Activated CD8-positive, alpha-beta T cell treated with anti-CD3 and anti-CD28 coated beads, Interleukin-2, amount 10 ng/mL, durations not matched to agents 7 days and 5 days (primary cell): ENCODE data around the gene GSE1. TPM values are rescaled to one million over a fixed set of nuclear protein-coding genes. Genes with fewer than 3 reads are reported as not detected.
A peak's percentile ranks its signal among the peaks of the same experiment; 100 is the strongest.

Experiments
- ATAC-seq: fragments of 150-1000 bp; cut with Tn5 transposase; one replicate; pipeline ENCODE4 v1.10.0; 2021; ENCODE audit warnings: moderate library complexity
- CTCF ChIA-PET: fragments of 350-600 bp; sonication (Branson Sonifier 250); formaldehyde crosslinking; loops from one replicate; lab custom pipeline; 2021; ENCODE audit warnings: antibody characterized with exemption; lab: Charles Lee
- POLR2A ChIA-PET: fragments of 350-600 bp; sonication (Branson Sonifier 250); formaldehyde crosslinking; loops from one replicate; lab custom pipeline; 2021; ENCODE audit warnings: antibody characterized with exemption; lab: Charles Lee
- DNase-seq: peaks from one replicate; pipeline ENCODE4 v3.0.0-alpha.2; 2020
- H3K27ac Mint-ChIP-seq: one replicate; pipeline ENCODE4 v1.8.0; 2021; ENCODE audit warnings: mild to moderate bottlenecking, mixed read lengths
- H3K27me3 Mint-ChIP-seq: one replicate; pipeline ENCODE4 v1.8.0; 2021; ENCODE audit warnings: low read depth, mixed read lengths
- H3K36me3 Mint-ChIP-seq: one replicate; pipeline ENCODE4 v1.8.0; 2021; ENCODE audit warnings: low read depth, mixed read lengths
- H3K4me1 Mint-ChIP-seq: one replicate; pipeline ENCODE4 v1.8.0; 2021; ENCODE audit warnings: low read depth, mixed read lengths
- H3K4me3 Mint-ChIP-seq: one replicate; pipeline ENCODE4 v1.8.0; 2021; ENCODE audit warnings: mild to moderate bottlenecking, mixed read lengths
- H3K9me3 Mint-ChIP-seq: one replicate; pipeline ENCODE4 v1.8.0; 2022; ENCODE audit warnings: mixed read lengths; ENCODE audit not compliant: insufficient read depth
- total RNA-seq, 2 experiments: library from RNA; stranded (reverse); gene quantifications; one replicate each; pipeline ENCODE4 v1.2.3, GENCODE V29; 2021

Gene GSE1
- total RNA-seq, 2 experiments from 2014 or later = 48.9 to 51.4 TPM

DNA sequence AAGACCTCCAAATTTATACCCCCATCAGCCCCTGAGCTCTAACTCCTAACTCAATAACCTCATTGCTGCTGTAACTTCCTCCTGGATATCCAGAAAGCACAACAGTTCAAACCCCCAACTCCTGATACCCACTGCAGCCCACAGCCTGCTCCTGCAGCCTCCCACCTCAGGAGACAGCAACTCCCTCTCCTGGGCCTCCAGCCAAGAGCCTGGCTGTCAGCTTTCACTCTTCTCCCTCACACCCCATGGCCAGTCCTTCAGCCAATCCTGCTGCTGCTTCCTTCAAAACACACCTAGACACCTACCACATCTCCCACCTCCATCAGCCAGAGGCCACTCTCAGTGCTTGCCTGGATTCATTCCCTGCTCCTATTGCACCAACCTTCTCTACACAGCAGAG, 70.2 kb downstream of the GSE1 start:
- DNase-seq (no peak), ATAC-seq (no peak)
- Mint-ChIP-seq H3K27me3 (no peaks in the 10 kb centered on the region), H3K9me3 (no peaks in the 10 kb centered on the region), H3K4me1 (peaks cover 25% of the 10 kb centered on the region), H3K36me3 (peaks cover 50% of the 10 kb centered on the region), H3K27ac (no peak overlapping the region), H3K4me3 (no peak overlapping the region)
- CTCF ChIA-PET = interaction anchor here (1.2 to 1.7 kb wide), 3 partner anchors 34 to 67 kb away, joined by 3 to 7 read pairs (median 6); no protein-coding TSS in a partner anchor
- POLR2A ChIA-PET = no interaction called here

DNA sequence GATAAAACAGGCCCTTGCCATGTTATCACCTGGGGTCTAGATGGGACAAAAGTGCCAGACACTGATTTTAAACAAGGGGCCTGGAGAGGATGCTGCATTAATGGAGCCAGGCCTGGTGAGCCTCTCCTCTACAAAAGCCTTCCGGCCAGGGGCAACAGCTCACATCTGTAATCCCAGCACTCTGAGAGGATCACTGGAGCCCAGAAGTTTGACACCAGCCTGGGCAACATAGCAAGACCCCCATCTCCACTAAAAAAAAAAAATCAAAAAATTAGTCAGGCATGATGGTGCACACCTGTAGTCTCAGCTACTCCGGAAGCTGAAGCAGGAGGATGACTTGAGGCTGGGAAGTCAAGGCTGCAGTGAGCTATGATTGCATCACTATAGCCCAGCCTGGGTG, 72.1 kb downstream of the GSE1 start:
- ChIA-PET CTCF (interaction anchor here (1.1 to 2.8 kb wide), 3 partner anchors 32 to 69 kb away, joined by 3 to 10 read pairs (median 5); no protein-coding TSS in a partner anchor), POLR2A (no interaction called here)
- Mint-ChIP-seq H3K9me3 (no peaks in the 10 kb centered on the region), H3K27ac (no peak overlapping the region), H3K27me3 (no peaks in the 10 kb centered on the region), H3K4me3 (no peak overlapping the region), H3K4me1 (peaks cover 29% of the 10 kb centered on the region), H3K36me3 (peaks cover 38% of the 10 kb centered on the region)
- DNase-seq = no peak
- no peak for ATAC-seq

- peaks cover 24% of the 10 kb centered on the region for H3K36me3 Mint-ChIP-seq
- CTCF ChIA-PET = interaction anchor here (2.8 kb wide), 1 partner anchor 30 kb away, joined by 10 read pairs; no protein-coding TSS in a partner anchor
- POLR2A ChIA-PET = no interaction called here
- DNase-seq = peak; percentile 67
- peak overlapping the region; percentile 85 for H3K4me3 Mint-ChIP-seq
- no peaks in the 10 kb centered on the region for H3K9me3 Mint-ChIP-seq
- H3K4me1 Mint-ChIP-seq = peaks cover 24% of the 10 kb centered on the region
- H3K27me3 Mint-ChIP-seq = peaks cover 10% of the 10 kb centered on the region
- ATAC-seq = peak; percentile 26
- peak overlapping the region; percentile 54 for H3K27ac Mint-ChIP-seq
Observed at GRCh38 chr16:85686912-85687591, 73.9 kb downstream of the GSE1 start.

DNA sequence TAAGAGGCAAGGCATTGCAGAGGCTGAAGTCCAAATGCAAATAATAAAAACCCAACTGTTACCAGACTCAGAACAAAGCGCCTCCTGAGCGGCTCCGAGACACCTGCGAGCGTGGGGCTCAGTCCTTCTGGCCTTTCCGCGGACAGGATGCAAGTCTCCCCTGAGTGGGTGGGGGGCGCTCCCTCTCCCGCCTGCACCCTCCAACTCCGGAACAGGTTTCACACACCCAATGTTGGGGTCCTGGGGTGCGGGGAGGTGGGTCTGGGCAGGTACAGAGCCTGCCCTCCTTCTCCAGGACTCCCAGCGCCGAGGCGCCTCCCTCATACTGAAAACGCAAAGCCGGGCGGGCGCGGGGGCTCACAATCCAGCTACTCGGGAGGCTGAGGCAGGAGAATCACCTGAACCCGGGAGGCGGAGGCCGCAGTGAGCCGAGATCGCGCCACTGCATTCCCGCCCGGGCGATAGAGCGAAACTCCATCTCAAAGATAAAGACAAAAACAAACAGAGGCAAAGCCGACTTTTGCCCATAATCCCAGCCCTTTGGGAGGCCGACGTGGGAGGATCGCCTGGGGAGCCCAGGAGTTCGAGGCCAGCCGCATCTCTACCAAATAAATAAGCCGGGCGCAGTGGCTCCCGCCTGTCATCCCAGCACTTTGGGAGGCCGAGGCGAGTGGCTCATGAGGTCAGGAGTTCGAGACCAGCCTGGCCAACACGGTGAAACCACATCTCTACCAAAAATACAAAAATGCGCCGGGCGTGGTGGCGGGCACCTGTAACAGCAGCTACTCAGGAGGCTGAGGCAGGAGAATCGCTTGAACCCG, 74.7 kb downstream of the GSE1 start:
- H3K36me3 Mint-ChIP-seq = peaks cover 24% of the 10 kb centered on the region
- peaks cover 24% of the 10 kb centered on the region for H3K4me1 Mint-ChIP-seq
- POLR2A ChIA-PET = no interaction called here
- CTCF ChIA-PET = interaction anchor here (1.1 kb wide), 1 partner anchor 72 kb away, joined by 7 read pairs; no protein-coding TSS in a partner anchor
- peak; percentile 30 for DNase-seq
- no peak for ATAC-seq
- peaks cover 13% of the 10 kb centered on the region for H3K27me3 Mint-ChIP-seq
- H3K27ac Mint-ChIP-seq = peak overlapping the region; percentile 82
- H3K9me3 Mint-ChIP-seq = no peaks in the 10 kb centered on the region
- peak overlapping the region; percentile 85 for H3K4me3 Mint-ChIP-seq

DNA sequence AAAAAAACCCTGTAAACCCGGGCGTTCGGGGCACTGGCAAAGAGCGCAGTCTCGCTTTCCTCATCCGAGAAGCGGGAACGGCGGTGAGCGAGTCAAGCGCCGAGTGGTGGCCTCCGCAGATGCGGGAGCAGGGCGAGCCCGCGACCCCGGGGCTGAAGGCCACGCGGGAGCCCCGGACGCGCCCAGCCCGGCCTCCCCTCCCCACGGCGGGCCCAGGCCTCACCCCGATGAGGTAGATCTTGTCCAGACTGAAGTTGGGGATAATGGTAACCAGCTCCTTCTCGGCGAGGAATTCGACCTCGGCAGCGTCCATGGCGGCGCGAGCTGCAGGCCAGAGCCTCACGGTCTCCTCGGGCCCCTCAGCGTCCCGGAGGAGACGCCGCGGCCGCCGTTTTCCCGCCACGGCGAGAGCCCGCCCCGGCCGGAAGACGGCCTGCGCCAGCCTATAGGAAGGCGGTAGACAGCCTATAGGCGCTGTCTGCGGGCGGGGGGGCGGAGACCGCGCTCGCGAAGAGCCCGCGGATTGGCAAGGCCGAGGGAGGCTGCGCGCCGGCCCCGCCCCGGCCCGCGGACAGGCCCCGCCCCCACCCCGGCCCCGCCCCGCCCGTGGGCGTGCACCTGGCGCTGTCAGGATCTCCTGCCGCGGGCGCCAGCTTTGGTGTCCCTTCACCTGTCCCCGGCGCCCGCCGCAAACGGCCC, 75.6 kb downstream of the GSE1 start, which contains the start of gene GINS2:
Gene GINS2, minus strand, starts transcription at position 369 of the 699 bp plus-strand sequence. Its CDS starts 56 bp downstream, at position 313.
- Mint-ChIP-seq H3K27me3 (peaks cover 13% of the 10 kb centered on the region), H3K4me3 (peak within 1 kb of the TSS; percentile 85), H3K27ac (peak within 1 kb of the TSS; percentile 82), H3K36me3 (peaks cover 20% of the 10 kb centered on the region), H3K4me1 (peaks cover 24% of the 10 kb centered on the region), H3K9me3 (no peaks in the 10 kb centered on the region)
- ATAC-seq = peak; percentile 100
- peak; percentile 93 for DNase-seq
- ChIA-PET CTCF (interaction anchor here (1.0 to 1.1 kb wide), 2 partner anchors 31 to 73 kb away, joined by 3 to 7 read pairs; no protein-coding TSS in a partner anchor), POLR2A (no interaction called here)

- peak overlapping the region; percentile 71 for H3K4me3 Mint-ChIP-seq
- CTCF ChIA-PET = interaction anchor here (1.0 to 1.1 kb wide), 2 partner anchors 32 to 74 kb away, joined by 3 to 7 read pairs; no protein-coding TSS in a partner anchor
- no peak for DNase-seq
- H3K4me1 Mint-ChIP-seq = peaks cover 24% of the 10 kb centered on the region
- H3K9me3 Mint-ChIP-seq = no peaks in the 10 kb centered on the region
- H3K27ac Mint-ChIP-seq = no peak overlapping the region
- H3K27me3 Mint-ChIP-seq = peaks cover 13% of the 10 kb centered on the region
- POLR2A ChIA-PET = no interaction called here
- peaks cover 17% of the 10 kb centered on the region for H3K36me3 Mint-ChIP-seq
- no peak for ATAC-seq
Observed at GRCh38 chr16:85689285-85689949, 76.3 kb downstream of the GSE1 start.

GRCh38 chr16:85689950-85690320, 76.8 kb downstream of the GSE1 start:
- Mint-ChIP-seq H3K4me3 (peak overlapping the region; percentile 40), H3K9me3 (no peaks in the 10 kb centered on the region), H3K27me3 (peaks cover 13% of the 10 kb centered on the region), H3K4me1 (peaks cover 24% of the 10 kb centered on the region), H3K27ac (no peak overlapping the region), H3K36me3 (peaks cover 16% of the 10 kb centered on the region)
- ATAC-seq = no peak
- DNase-seq = no peak
- ChIA-PET CTCF (no interaction called here), POLR2A (no interaction called here)

DNA sequence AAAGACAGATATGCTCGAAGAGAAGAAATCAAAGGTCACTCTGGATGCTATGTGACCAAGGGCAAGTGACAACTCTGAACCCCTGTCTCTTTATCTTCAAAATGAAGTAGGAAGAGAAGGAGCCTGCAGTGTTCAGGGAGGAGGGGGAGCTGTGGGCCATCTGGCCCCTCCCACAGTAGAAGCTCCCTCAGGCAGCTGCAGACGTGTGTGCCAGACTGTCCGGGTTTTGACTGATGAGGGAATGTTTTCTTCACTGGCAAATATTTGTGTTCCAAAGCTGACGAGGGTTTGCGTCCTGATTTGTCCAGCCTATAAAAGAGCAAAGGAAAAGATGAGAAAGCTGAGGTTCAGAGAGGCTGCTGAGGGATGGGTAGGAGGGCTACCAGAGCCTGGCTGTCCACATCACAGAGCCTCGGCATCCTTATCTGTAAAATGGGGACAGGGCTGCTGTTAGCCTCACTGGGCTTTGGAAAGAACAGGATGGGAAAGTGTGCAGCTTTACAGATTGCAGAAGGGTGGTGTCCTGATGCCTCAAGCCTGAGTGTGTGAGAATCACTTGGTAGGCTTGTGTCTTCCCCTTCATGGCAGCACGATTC, 77.4 kb downstream of the GSE1 start:
- no peak overlapping the region for H3K4me3 Mint-ChIP-seq
- H3K4me1 Mint-ChIP-seq = peaks cover 19% of the 10 kb centered on the region
- H3K27me3 Mint-ChIP-seq = peaks cover 13% of the 10 kb centered on the region
- no peak overlapping the region for H3K27ac Mint-ChIP-seq
- POLR2A ChIA-PET = no interaction called here
- no peak for ATAC-seq
- peaks cover 15% of the 10 kb centered on the region for H3K36me3 Mint-ChIP-seq
- DNase-seq = no peak
- CTCF ChIA-PET = interaction anchor here (0.6 kb wide), 1 partner anchor 38 kb away, joined by 3 read pairs; no protein-coding TSS in a partner anchor
- H3K9me3 Mint-ChIP-seq = no peaks in the 10 kb centered on the region

DNA sequence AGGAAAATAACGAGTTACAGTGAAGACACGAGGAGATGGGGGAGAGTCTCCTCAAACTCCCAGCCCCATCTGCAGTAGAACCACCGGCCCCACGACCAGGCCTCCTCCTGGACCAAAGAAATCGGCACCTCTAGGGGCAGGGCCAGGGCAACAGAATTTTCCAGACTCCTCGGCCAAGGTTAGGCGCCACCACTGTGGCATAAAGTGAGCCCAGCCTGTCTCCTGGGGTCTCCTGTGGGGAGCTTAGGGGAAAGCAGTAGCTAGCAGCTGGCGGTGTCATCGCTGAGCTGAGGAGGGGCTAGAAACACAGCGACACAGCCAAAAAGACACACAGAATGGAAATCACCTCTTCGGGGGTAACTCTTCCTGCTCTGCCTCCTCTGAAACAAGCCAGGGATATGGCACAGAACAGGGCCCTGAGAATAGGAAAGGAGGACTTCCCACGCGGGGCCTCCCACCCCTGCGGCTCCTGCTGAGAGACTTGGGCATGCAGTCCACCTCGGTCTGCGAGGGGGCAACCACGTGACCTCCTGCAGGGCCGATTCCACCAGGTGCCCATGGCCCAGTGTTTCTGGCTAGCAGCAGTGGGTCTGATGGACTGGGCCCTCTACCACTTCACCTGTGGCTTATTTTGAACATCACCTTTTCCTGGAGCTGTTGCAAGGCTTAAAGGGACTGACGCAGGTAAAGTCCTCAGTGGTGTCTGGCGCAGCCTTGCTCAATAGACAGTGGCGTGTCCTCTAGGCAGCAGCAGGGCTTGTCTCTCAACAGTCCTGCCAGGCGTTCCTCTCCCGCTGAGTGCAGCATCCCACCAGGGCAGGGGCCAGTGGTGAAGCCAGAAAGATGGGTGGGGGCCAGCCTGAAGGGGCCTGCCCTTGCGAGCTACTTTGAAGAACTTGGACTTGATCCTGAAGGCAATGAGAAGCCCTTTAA, 82.3 kb downstream of the GSE1 start:
- H3K36me3 Mint-ChIP-seq = no peaks in the 10 kb centered on the region
- ATAC-seq = no peak
- CTCF ChIA-PET = no interaction called here
- no peaks in the 10 kb centered on the region for H3K4me1 Mint-ChIP-seq
- no peaks in the 10 kb centered on the region for H3K9me3 Mint-ChIP-seq
- no peak for DNase-seq
- no peak overlapping the region for H3K4me3 Mint-ChIP-seq
- POLR2A ChIA-PET = no interaction called here
- H3K27me3 Mint-ChIP-seq = peaks cover 19% of the 10 kb centered on the region
- H3K27ac Mint-ChIP-seq = no peak overlapping the region

DNA sequence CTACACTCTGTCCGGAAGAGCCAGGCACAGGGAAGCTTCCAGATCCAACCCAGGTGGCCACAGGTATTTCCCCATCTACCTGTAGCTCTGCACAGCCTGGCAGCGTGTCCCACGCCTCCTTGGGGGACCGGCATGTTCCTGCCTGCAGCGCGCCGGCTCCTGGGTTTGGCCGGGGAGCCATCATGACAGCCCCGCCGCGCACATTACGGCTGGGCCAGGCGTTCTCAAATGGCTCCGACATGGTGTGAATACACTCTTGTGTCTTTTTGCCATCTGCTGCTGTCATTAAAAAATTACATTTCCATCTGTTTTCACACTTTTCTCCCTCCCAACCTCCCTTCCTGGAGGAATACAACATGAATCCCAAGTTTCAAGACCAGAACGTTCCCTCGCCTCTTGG, 83.7 kb downstream of the GSE1 start:
- Mint-ChIP-seq H3K27ac (no peak overlapping the region), H3K36me3 (no peaks in the 10 kb centered on the region), H3K4me3 (no peak overlapping the region), H3K27me3 (peaks cover 12% of the 10 kb centered on the region), H3K9me3 (no peaks in the 10 kb centered on the region), H3K4me1 (no peaks in the 10 kb centered on the region)
- ChIA-PET CTCF (no interaction called here), POLR2A (no interaction called here)
- no peak for ATAC-seq
- no peak for DNase-seq
